GM13976 (cell line): Measurements from ENCODE around the gene ALPL.

Source experiments
- DNase-seq: peaks from one replicate; pipeline ENCODE4 v3.0.0; 2012; ENCODE audit warnings: low spot score
- CTCF ChIP-seq: IDR thresholded peaks from 2 replicates; pipeline ENCODE4 v1.5.1; 2012; ENCODE audit warnings: borderline replicate concordance, mild to moderate bottlenecking; ENCODE audit not compliant: insufficient read depth; ENCODE audit errors: extremely low read depth, missing control alignments, control extremely low read depth
- in situ Hi-C: fragments of 300-500 bp; cut with MboI; formaldehyde crosslinking; loops from one replicate; pipeline ENCODE4 v1.12.0; 2022; ENCODE audit warnings: low sequenced_read_pairs, mixed read lengths, inconsistent platforms; ENCODE audit not compliant: unreplicated experiment

The ALPL gene

GRCh38 chr1:21541329-21541728 is 32.1 kb downstream of the ALPL start:
- in situ Hi-C loops: no loop called here
- DNase-seq: no peak
- no peak for TF ChIP-seq CTCF

- no peak for DNase-seq
- in situ Hi-C loops: no loop called here
- TF ChIP-seq CTCF: no peak
These were observed 32.6 kb downstream of the ALPL start for GRCh38 chr1:21541835-21542234.

- no peak for DNase-seq
- TF ChIP-seq CTCF: no peak
- in situ Hi-C loops: no loop called here
These were observed 34.4 kb downstream of the ALPL start for GRCh38 chr1:21543598-21543997.

GRCh38 chr1:21544095-21544494 is 34.9 kb downstream of the ALPL start:
- in situ Hi-C loops: no loop called here
- DNase-seq: no peak
- TF ChIP-seq CTCF: no peak

- in situ Hi-C loops: no loop called here
- TF ChIP-seq CTCF: no peak
- no peak for DNase-seq
These were observed 37.1 kb downstream of the ALPL start for GRCh38 chr1:21546122-21546825.

- TF ChIP-seq CTCF: no peak
- in situ Hi-C loops: no loop called here
- DNase-seq: no peak
These were observed 38.7 kb downstream of the ALPL start for GRCh38 chr1:21547876-21548275.
